Central memory CD4-positive, alpha-beta T cell (primary cell): ENCODE data around the gene GJD3.

Experiments
- DNase-seq: peaks from one replicate; pipeline ENCODE4 v3.0.0; 2022

Gene GJD3

DNA sequence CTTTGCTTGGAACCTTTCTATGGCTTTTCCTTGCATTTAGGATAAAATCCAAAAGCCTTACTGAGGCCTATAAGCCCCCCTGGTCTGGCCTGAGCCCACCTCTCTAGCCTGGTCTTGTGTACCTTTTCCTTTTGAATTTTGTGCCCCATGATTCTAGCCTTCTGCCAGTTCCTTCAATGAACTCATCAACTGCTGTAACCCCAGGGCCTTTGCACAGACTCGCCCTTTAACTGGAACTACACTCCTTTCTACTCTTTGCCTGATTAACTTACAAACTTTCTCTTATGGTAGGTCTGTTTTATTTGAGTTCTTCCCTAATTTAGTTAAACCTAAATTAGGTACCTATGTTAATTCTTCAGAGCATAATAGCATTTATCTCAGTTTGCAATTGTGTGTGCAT is 24.2 kb downstream of the GJD3 start:
- no peak for DNase-seq

GRCh38 chr17:40338941-40339649 is 25.4 kb downstream of the GJD3 start:
- DNase-seq = no peak

GRCh38 chr17:40338058-40338457 is 26.5 kb downstream of the GJD3 start:
- no peak for DNase-seq

- no peak for DNase-seq
Observed at GRCh38 chr17:40337351-40337750, 27.2 kb downstream of the GJD3 start.

DNA sequence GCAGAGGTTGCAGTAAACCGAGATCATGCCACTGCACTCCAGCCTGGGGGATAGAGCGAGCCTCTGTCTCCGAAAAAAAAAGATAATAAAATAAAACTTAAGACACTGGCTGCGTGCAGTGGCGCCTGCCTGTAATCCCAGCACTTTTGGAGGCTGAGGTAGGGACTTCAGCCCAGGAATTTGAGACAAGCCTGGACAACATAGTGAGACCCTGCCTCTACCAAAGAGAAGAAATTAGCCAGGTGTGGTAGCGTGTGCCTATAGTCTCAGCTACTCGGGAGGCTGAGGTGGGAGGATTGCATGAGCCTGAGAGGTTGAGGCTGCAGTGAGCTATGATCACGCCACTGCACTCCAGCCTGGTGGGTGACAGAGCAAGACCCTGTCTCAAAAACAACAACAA is 28.9 kb downstream of the GJD3 start:
- no peak for DNase-seq

DNA sequence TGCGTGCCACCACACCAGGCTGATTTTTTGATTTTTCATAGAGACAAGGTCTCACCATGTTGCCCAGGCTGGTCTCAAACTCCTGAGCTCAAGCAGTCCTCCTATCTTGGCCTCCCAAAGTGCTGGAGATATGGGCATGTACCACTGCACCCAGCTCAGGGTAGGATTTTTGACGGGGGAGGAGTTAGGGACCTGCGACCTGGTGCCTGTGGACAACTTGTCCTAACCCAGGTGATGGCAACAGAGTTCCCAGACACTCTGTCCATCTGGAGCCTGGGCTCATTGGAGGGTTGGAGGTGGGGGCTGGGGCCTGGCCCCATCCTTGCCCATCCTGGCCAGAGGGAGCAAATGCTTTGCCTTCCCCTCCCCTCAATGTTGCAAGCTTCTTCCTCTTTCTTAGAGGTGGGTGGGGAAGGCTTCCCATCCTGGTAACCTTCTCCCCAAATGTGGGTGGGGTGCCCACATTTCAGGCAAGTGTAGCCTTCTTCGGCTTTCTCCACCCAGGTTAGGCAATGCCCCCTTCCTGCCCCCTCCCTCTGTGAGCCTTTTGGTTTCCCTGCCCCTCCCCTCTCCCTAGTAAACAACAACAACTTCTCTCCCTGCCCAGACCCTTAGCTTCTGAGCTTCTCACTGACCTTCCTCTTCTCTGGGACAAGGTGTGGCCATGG is 30.6 kb downstream of the GJD3 start:
- no peak for DNase-seq

GRCh38 chr17:40331743-40332641 is 32.5 kb downstream of the GJD3 start:
- DNase-seq = no peak

DNA sequence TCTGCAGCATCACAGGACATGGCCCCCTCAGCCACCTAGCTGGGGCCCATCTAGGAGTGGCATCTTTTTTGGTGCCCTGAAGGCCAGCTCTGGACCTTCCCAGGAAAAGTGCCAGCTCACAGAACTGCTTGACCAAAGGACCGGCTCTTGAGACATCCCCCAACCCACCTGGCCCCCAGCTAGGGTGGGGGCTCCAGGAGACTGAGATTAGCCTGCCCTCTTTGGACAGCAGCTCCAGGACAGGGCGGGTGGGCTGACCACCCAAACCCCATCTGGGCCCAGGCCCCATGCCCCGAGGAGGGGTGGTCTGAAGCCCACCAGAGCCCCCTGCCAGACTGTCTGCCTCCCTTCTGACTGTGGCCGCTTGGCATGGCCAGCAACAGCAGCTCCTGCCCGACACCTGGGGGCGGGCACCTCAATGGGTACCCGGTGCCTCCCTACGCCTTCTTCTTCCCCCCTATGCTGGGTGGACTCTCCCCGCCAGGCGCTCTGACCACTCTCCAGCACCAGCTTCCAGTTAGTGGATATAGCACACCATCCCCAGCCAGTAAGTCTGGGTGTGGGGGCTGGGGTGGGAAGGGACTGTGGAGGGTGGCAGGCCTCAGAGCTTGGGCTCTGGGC is 33.6 kb downstream of the GJD3 start:
- DNase-seq = no peak

DNA sequence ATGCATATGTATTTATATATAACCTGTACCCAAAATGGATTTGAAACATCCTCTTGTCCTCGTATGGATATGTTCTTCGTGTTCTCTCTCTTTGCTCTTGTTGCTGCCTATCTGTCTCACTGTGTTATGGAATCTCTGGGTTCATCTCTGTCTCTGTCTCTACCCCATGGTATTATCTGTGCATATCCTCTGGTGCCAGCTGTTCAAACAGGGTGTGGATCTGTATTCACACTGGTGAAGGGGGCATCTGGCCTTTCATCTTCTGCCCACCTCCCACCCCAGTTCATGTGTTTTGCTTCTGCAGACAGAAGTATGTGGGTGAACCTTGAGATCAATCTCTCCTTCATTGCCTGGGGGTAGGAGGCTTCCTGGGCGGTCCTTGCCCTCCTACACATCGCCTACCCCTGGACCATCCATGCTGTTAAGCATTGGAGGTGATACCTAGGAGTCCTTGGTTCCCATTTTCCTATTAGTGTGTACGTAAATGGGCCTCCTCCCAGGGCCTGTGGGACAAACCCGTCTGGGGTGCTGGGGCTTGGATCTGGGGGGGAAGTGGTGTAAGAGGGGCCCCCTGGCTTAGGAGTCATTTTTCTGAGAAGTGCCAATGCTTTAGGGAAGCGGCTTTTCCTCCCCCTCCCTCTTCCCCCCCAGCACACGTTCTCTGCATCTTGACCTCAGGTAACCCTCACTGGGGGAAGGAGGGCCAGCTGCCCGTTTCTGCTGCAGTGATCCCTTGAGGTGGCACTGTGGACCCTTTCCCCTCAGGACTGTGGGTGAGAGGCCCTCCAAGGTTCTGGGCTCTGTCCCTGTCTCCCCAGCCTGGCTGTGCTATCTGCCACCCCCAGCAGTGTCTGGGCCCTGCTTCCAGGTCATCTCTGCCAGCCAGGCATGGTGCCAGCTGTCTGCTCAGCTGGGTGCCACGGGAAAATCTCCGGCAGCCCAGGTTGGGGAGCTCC is 34.4 kb downstream of the GJD3 start:
- no peak for DNase-seq

DNA sequence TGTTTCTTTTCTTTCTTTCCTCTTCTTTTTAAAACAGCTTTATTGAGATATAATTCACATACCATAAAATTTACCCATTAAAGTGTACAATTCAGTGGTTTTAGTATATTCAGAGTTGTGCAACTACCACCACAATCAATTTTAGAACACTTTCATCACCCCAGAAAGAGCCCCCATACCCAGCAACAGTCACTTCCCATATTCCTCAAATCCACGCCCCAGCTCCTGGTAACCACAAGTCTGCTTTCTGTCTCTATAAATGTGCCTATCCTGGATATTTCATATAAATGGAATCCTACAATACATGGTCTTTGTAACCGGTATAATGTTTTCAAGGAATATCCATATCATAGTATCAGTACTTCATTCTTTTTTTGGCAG is 36.2 kb downstream of the GJD3 start:
- DNase-seq = no peak

GRCh38 chr17:40327735-40328385 is 36.7 kb downstream of the GJD3 start:
- DNase-seq = no peak

- DNase-seq = no peak
Observed at GRCh38 chr17:40327244-40327729, 37.2 kb downstream of the GJD3 start.

- DNase-seq = no peak
Observed at GRCh38 chr17:40326832-40327199, 37.7 kb downstream of the GJD3 start.

DNA sequence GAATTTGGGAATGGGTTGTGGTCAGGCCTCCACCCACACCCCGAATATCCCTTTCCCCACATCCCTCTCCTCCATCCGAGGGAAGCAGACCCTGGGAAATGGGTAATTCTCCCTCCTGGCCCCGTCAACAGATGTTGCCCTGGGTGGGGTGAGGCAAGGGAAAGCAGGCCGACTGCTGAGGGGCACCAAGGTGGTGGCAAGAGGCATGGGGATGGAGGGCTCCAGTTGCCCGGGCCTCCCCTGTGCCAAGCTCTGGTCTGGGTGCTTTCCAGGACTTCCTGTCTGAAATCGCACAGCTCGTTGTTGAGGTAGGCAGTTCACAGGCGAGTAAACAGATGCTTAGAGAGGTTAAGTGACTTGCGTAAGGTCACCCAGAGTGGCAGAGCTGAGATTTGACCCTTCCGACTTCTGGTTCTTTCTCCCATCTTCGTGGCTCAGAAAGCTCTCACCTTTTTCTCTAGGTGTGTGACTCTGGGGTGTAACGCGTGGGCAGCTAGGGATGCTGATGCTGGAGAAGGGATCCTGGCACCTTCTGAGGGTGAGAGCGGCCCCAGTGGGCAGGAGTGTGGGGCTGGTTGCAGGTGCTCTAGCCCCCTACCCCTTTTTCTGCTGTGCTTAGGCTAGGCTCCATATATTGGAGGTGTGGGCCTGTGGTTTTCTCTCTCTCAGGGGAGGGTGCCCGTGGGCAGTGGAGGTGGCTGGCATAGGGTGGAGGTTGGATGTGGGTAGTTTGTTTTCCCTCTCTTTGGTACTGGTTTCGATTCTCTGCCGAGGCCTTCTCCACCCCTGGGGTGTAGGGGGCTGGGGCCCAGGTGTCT is 38.3 kb downstream of the GJD3 start:
- peak; percentile 73 for DNase-seq

GRCh38 chr17:40325156-40326013 is 39.2 kb downstream of the GJD3 start:
- peak; percentile 52 for DNase-seq

DNA sequence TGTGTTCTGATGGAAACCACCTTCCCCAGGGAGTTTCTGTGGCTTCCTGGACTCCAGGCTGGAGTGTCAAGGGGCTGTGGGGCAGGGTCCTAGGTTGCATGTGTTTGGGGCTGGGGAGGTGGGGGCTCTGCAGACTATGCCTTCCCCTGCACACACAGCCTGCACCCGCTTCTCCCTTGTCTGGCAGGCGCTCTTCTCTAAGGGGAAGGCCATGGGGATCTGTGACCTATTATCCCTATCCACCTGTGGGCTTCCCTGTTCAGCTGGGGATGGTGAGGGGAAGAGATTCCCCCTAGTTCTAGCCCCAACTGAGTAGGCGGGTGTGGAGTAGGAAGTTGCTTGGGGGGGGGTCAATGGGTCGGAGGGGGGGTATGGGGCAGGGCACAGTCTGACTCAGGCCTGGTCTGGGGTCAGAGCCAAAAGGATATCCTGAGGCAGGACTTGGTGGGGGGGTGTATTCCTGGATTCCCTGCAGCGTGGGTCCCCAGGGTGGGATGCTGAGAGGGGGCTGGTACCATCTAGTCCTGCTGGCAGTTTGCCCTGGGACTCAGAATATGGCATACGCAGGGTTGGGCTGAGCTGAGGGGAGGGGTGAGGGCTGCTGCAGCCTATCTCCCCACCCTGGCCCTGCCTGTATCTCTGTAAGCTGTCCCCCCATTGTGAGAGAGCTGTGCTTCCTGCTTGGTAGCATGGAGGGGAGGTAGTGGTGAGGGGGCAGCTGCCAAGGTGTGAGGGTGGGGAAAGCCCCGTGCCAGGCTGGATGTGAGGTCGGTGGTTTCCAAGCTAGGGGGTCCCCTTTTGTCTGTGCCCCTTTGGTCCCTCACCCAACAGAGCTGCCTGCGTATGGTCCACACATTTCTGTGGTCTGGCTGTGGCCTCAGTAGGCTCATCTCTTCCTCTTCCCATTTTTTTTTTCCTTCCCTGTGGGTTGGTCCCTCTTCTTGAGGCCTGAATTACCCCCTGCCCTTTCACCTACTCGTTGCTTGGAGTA is 40.9 kb downstream of the GJD3 start:
- peak; percentile 83 for DNase-seq

DNA sequence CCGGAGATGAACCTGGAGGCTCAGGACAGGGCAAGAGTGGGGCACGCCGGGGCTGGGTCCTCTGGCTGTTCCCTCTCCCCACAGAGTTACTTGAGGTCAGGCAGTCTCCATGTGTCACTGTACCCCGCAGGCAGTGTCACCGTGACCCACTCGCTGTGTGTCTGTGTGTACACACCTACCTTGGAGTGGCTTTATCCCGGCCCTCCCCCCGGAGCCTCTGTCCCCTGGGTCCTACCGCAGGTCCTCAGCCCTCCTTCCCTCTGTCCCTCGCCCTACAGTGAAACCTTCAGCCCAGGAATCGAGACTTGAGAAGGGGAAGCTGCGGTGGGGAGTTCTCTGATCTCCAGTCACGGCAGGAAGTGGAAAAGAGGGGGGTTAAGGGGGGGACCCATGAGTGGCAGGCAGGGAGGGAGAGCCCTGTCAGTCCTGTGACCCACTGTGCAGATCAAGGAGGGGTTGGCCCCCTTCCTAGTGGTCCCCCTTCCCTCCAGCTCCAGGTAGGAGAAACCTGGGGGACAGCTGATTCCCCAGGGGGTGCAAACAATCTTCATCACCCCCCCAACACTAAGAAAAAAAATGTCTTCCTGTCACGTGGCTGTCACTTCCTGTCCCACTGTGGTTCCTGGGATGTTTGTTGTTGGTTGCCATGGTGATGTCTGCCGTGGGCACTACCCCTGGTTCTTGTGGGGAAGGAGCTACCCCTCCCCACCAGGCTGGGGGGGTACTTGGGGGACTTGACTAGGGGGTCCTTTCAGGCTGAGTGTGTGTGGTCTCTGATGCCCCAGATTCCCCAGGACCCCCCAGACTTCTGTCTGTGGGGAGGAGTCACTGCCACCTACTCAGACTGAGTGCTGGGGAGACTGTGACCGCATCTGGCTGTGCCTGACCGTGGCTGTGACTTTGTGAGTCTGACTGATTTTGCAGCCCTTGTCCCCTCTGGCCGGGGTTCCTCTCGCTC is 41.9 kb downstream of the GJD3 start:
- DNase-seq = peak; percentile 96
